ENCODE results near the gene BPIFB2. TPM values are rescaled to one million over a fixed set of nuclear protein-coding genes. Genes with fewer than 3 reads are reported as not detected.

The BPIFB2 gene
- total RNA-seq, 1 experiment from 2014 or later = 0.15 TPM

DNA sequence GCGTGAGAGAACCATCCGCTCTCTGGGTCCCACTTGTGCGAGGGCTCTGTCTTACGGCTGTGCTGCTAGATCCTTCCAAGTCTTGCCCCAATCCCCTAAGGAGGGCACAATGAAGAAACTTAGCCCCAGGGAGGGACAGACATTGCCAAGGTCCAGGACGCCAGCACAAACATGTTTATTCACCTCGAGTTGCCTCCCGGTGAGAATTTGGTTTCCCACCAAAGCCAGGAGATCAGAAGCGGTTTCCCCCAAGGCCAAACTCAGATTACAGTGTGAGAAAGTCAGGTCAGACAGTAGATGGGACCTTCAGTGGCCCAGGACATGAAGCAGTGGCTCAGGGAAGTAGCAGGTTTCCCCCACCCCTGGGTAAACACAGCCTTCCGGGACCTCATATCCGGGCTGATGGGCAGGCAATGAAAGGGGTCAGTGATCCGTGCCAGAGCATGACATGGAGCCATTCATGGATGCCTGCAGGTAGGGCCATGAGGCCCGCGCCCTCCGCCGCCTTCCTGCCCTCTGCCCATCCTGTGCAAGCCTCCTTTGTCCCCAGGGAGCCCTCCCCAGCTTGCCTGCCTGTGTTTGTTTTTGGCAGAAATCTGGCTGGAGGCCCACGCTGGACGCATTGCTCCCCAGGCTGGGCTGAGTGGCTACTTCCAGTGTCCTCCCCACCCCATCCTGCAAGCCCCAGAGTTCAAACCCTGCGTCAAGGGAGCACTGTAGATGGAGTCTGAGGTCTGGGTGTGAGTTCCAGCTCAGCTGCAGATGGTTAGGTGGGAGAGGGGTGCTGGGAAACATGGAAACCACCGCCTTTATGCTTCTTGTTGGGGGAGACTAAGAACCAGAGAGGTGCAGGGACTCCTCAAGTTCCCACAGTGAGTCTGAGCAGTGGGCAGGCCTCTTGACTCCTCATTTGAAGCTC is 2.0 kb downstream of the BPIFB2 start:
- no peak for TF ChIP-seq FOSL1 (IDR thresholded peaks at IDR 0.05; ENCODE audit: low read depth)
- no peak for TF ChIP-seq EZH2phosphoT487 (IDR thresholded peaks at IDR 0.05; ENCODE audit: borderline replicate concordance)
- TF ChIP-seq SRF (IDR thresholded peaks at IDR 0.05; ENCODE audit: low read depth) = no peak
- no peak for TF ChIP-seq EZH2 (IDR thresholded peaks at IDR 0.05)
- no peak for TF ChIP-seq ZFX (IDR thresholded peaks at IDR 0.05)
- no peak for TF ChIP-seq MAX (IDR thresholded peaks at IDR 0.05)
- TF ChIP-seq, protein P1, sequence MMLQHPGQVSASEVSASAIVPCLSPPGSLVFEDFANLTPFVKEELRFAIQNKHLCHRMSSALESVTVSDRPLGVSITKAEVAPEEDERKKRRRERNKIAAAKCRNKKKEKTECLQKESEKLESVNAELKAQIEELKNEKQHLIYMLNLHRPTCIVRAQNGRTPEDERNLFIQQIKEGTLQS (IDR thresholded peaks at IDR 0.05) = no peak
- TF ChIP-seq ZBTB33 (IDR thresholded peaks at IDR 0.05; ENCODE audit: extremely low read depth, insufficient replicate concordance, low read length) = no peak
- Histone ChIP-seq H3K36me3 (ENCODE audit: control insufficient read depth in 1 of 2, insufficient read depth in 2 of 2, low read length in 2 of 2) (no peaks in the 10 kb centered on the region), H4K20me1 (ENCODE audit: insufficient read depth) (no peaks in the 10 kb centered on the region), H3K9me3 (ENCODE audit: control insufficient read depth in 1 of 2, insufficient read depth in 1 of 2, low read depth in 1 of 2, low read length in 2 of 2) (no peaks in the 10 kb centered on the region), H3K9ac (ENCODE audit: low read length) (no peak overlapping the region), H3K9me2 (ENCODE audit: insufficient read depth) (no peaks in the 10 kb centered on the region), H2AFZ (ENCODE audit: low read depth, low read length, poor library complexity, severe bottlenecking) (no peak overlapping the region), H3K4me2 (ENCODE audit: low read length) (no peak overlapping the region), H3K27me3 (ENCODE audit: insufficient read depth, low read length) (peaks cover 7% of the 10 kb centered on the region; the same call in 1 of the 2 replicates), H3K4me3 (replicated peaks in 1 of 2; ENCODE audit: low read depth in 1 of 2, low read length in 2 of 2) (no peak overlapping the region), H3K79me2 (ENCODE audit: insufficient read depth, low read length) (no peaks in the 10 kb centered on the region), H3K27ac (ENCODE audit: low read depth, low read length) (no peak overlapping the region), H3K4me1 (ENCODE audit: control insufficient read depth in 1 of 2, insufficient read depth in 2 of 2, low read length in 2 of 2) (no peaks in the 10 kb centered on the region)
- intact Hi-C loops (cut with micrococcal nuclease) = no loop called here
- ChIA-PET RAD21 (ENCODE audit: low non-redundant PET in 1 of 2, low total read pairs in 2 of 2, uncharacterized antibody in 2 of 2, unreplicated experiment in 2 of 2) (no interaction called here), CTCF (no interaction called here), POLR2A (no interaction called here)
- no TSS peak for BruUV-seq (replicated peaks)
- no peak for DNase-seq (ENCODE audit: low read depth, low spot score)
- ATAC-seq = no peak

Measured in HCT116 (cell line).